Fibroblast of mammary gland (primary cell): ENCODE results near the gene ENTPD6.
A peak's percentile ranks its signal among the peaks of the same experiment; 100 is the strongest.
"Not testable (repeated sequence)": the region's sequence is repeated elsewhere in the genome, so short reads cannot be mapped to it uniquely, and the experiment has no call there.

ENCODE experiments used
- DNase-seq: peaks from one replicate; pipeline ENCODE4 v3.0.0-alpha.2; 2010; ENCODE audit warnings: low read depth
- H3K4me3 ChIP-seq: 2 replicates; pipeline ENCODE4 v1.5.1; 2011; ENCODE audit warnings: low read depth, mild to moderate bottlenecking, low read length, moderate library complexity; ENCODE audit not compliant: control insufficient read depth
- CTCF ChIP-seq: conservative IDR thresholded peaks from 2 replicates; pipeline ENCODE4 v1.5.1; 2011; ENCODE audit warnings: low read depth, low read length, inconsistent platforms; ENCODE audit not compliant: control insufficient read depth, insufficient read depth

ENTPD6 gene

GRCh38 chr20:25176184-25176583, 19.3 kb upstream of the ENTPD6 start:
- TF ChIP-seq CTCF: no peak
- H3K4me3 ChIP-seq: no peak overlapping the region
- no peak for DNase-seq

- no peak for DNase-seq
- TF ChIP-seq CTCF: no peak
- no peak overlapping the region for H3K4me3 ChIP-seq
These were observed 17.6 kb upstream of the ENTPD6 start for GRCh38 chr20:25177890-25178321.

GRCh38 chr20:25178563-25179438, 16.7 kb upstream of the ENTPD6 start:
- peak; percentile 93 for TF ChIP-seq CTCF
- H3K4me3 ChIP-seq: no peak overlapping the region
- DNase-seq: peak; percentile 93

- TF ChIP-seq CTCF: no peak
- no peak for DNase-seq
- H3K4me3 ChIP-seq: no peak overlapping the region
These were observed 15.9 kb upstream of the ENTPD6 start for GRCh38 chr20:25179439-25180089.

GRCh38 chr20:25184391-25184790, 11.1 kb upstream of the ENTPD6 start:
- not testable (repeated sequence) for H3K4me3 ChIP-seq, DNase-seq

- H3K4me3 ChIP-seq: no peak overlapping the region
- no peak for DNase-seq
- no peak for TF ChIP-seq CTCF
These were observed 8.3 kb upstream of the ENTPD6 start for GRCh38 chr20:25187220-25187619.

- TF ChIP-seq CTCF: no peak
- no peak overlapping the region for H3K4me3 ChIP-seq
- DNase-seq: no peak
These were observed 7.9 kb upstream of the ENTPD6 start for GRCh38 chr20:25187635-25188034.
